Fibroblast of the aortic adventitia (primary cell): ENCODE measurements around the gene ZNHIT1. TPM values are rescaled to one million over a fixed set of nuclear protein-coding genes. Genes with fewer than 3 reads are reported as not detected.
"Not testable (repeated sequence)": the region's sequence is repeated elsewhere in the genome, so short reads cannot be mapped to it uniquely, and the experiment has no call there.

ENCODE experiments used
- DNase-seq: peaks from one replicate; pipeline ENCODE4 v3.0.0-alpha.2; 2010; ENCODE audit warnings: low read depth
- H3K4me3 ChIP-seq: 2 replicates; pipeline ENCODE4 v1.5.1; 2011; ENCODE audit warnings: low read depth, mild to moderate bottlenecking, control low read depth, low read length, moderate library complexity
- total RNA-seq: library from RNA; depleted of rRNA; stranded (reverse); fragments of >200 nt; gene quantifications from 2 replicates; pipeline ENCODE4 v1.2.3, GENCODE V29; 2012; ENCODE audit warnings: low replicate concordance
- TF ChIP-seq, protein P1 (sequence below): IDR thresholded peaks from 2 replicates; pipeline ENCODE4 v1.5.1; 2011; ENCODE audit warnings: mild to moderate bottlenecking, low read length, control low read depth, inconsistent platforms; ENCODE audit not compliant: insufficient read depth

ZNHIT1 gene
- total RNA-seq, 1 donor: 75.6 TPM

DNA sequence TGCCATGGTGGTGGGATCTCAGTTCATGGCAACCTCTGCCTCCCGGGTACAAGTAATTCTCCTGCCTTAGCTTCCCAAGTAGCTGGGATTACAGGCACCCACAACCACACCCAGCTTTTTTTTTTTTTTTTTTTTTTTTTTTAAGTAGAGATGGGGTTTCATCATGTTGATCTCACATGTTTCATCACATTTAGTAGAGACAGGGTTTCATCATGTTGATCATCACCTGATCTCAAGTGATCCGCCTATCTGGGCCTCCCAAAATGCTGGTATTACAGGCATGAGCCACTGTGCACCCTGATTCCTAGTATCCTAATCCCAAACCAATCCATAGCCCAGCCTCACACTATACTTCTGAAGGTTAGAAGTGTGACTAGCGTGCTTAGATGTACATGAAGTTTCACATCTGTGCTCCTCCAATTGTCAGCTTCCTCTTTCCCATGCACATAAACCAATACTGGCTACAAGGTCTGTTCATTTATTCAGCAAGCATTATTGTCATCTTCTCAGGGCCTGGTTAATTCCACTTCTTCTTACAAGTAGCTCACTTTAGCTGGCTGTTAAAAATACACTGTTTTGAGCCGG, 31.0 kb upstream of the ZNHIT1 start:
- no peak overlapping the region for H3K4me3 ChIP-seq
- TF ChIP-seq, protein P1, sequence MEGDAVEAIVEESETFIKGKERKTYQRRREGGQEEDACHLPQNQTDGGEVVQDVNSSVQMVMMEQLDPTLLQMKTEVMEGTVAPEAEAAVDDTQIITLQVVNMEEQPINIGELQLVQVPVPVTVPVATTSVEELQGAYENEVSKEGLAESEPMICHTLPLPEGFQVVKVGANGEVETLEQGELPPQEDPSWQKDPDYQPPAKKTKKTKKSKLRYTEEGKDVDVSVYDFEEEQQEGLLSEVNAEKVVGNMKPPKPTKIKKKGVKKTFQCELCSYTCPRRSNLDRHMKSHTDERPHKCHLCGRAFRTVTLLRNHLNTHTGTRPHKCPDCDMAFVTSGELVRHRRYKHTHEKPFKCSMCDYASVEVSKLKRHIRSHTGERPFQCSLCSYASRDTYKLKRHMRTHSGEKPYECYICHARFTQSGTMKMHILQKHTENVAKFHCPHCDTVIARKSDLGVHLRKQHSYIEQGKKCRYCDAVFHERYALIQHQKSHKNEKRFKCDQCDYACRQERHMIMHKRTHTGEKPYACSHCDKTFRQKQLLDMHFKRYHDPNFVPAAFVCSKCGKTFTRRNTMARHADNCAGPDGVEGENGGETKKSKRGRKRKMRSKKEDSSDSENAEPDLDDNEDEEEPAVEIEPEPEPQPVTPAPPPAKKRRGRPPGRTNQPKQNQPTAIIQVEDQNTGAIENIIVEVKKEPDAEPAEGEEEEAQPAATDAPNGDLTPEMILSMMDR: no peak
- no peak for DNase-seq

DNA sequence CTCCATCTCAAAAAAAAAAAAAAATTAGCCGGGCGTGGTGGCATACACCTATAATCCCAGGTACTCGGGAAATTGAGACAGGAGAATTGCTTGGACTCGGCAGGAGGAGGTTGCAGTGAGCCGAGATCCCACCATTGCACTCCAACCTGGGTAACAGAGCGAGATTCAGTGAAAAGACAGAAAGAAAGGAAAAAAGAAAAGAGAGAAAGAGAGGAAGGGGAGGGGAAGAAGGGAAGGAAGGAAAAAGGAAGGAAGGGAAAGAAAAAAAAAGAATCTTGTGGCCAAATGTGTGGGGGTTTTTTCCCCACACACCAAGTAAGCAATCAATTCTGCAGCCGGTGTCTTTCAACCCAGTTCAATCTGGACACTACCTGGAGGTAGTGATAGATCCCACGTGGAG, 28.9 kb upstream of the ZNHIT1 start:
- TF ChIP-seq, protein P1: no peak
- no peak overlapping the region for H3K4me3 ChIP-seq
- DNase-seq: no peak

DNA sequence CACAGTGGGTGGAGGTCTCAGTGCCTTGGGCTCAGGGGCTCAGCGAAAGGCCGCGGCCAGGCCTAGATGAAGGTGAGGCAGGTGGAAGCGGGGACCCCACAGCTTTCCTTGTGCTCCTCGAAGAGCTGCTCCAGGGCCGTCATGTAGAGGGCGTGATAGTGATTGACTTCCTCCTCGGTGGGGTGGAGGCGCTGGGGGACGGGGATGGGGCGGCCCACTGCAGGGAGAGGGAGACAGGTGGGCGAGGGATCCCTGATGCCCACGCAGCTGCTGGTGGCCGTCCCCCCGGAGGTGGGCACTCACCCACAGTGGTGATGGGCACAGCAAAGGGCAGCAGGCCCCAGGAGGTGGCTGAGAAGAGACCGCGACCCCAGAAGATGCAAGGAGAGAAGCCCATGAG, 22.1 kb upstream of the ZNHIT1 start:
- TF ChIP-seq, protein P1: no peak
- no peak for DNase-seq
- no peak overlapping the region for H3K4me3 ChIP-seq

DNA sequence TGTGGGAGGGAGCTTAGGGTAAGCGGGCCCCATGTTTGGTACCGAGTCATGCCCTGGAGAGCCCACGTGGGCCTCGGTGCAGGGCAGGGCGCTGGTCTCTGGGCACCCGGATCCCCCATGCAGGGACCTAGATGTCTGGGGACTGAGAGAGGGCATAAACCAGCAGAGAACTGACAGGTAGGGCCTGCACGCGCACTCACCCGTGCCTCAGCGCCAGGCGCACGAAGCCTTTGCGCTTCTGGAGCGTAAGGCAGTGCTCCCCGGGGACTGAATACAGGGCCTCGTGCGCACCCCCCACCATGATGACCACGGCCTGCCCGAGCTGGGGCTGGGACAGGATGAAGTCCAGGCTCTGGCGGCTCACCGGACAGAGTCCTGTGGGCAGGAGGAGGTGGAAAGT, 20.0 kb upstream of the ZNHIT1 start:
- DNase-seq: no peak
- no peak overlapping the region for H3K4me3 ChIP-seq
- TF ChIP-seq, protein P1: no peak

DNA sequence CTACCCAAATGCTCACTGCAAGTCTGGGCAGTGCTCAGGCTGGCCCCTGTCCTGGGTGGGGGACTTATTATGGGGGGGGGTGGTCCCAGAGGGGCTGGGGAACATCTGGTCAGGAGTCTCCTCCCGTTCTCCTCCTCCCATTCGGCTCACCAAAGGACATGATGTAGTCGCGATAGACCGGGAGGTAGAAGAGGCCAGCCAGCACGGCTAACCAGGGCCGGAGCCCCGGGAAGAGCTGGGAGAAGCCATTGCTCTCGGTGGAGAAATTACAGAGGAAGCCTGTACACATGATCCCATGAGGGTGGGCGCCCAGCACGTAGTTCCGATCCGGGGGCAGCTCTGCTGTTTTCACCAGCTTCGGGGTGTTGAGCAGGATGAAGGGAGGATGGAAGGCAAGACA, 19.5 kb upstream of the ZNHIT1 start:
- DNase-seq: no peak
- TF ChIP-seq, protein P1: no peak
- no peak overlapping the region for H3K4me3 ChIP-seq

DNA sequence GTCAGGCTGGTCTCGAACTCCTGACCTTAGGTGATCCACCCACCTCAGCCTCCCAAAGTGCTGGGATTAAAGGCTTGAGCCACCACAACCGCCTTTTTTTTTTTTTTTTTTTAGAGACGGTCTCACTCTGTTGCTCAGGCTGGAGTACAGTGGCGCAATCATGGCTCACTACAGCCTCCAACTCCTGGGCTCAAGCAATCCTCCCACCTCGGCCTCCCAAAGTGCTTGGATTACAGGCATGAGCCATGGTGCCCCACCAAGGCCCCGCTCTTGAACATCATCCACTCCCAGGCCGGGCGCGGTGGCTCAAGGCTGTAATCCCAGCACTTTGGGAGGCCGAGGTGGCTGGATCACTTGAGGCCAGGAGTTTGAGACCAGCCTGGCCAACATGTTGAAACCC, 18.4 kb upstream of the ZNHIT1 start:
- not testable (repeated sequence) for H3K4me3 ChIP-seq, DNase-seq

DNA sequence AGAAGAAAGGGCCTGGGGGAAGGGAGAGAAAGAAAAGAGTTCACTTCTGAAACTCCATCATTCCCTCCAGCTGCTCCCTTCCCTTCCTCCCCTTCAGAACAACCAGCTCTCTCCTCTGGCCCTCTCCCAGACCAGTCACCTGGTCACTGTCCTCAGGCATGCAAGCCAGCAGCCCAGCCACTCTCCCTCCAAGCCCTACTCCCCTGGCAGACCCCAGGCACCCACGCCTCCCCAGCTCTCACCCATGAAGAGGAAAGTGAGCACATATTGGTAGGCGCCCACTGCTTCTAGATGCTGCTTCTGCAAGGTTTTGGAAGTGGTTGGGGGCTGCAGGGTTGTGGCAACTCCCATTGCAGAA, 17.5 kb upstream of the ZNHIT1 start:
- TF ChIP-seq, protein P1: no peak
- H3K4me3 ChIP-seq: no peak overlapping the region
- no peak for DNase-seq
